Lower leg skin (tissue), 4 donors: Measurements from ENCODE around the gene GRID2. TPM values are rescaled to one million over a fixed set of nuclear protein-coding genes. Genes with fewer than 3 reads are reported as not detected.

Source experiments
- DNase-seq, 2 donors: peaks; one replicate each; pipeline ENCODE4 v3.0.0-alpha.2; 2019; ENCODE audit warnings: low spot score in 2 of 2
- H3K4me3 ChIP-seq: fragments of 200-600 bp; sonication (generic); 2 replicates; pipeline ENCODE4 v1.5.1; 2017; ENCODE audit warnings: mild to moderate bottlenecking, low read depth; ENCODE audit not compliant: poor library complexity, severe bottlenecking
- POLR2A ChIP-seq, 2 donors: fragments of 450-650 bp; IDR thresholded peaks; one replicate each; pipeline ENCODE4 v1.6.1; 2016 to 2017; ENCODE audit warnings: antibody characterized with exemption in 2 of 2, mild to moderate bottlenecking in 1 of 2, moderate library complexity in 1 of 2
- whole genome bisulfite sequencing, 2 donors: methylation state at CpG; one replicate each; pipeline ENCODE4 v1.1.5; 2018; 5-methylcytosine and 5-hydroxymethylcytosine counted together
- intact Hi-C: fragments of 100-400 bp; cut with DNase I; formaldehyde crosslinking; loops from one replicate; pipeline ENCODE4 v1.15.0; 2023; ENCODE audit warnings: low total_unique reads
- total RNA-seq, 4 donors: library from RNA; depleted of rRNA; stranded (reverse); fragments of >200 nt; gene quantifications; one replicate each; pipeline ENCODE4 v1.1.0, GENCODE V29; 2016
- TF ChIP-seq, protein P1 (sequence below), 3 donors: fragments of 450-650 bp; IDR thresholded peaks; one replicate each; pipeline ENCODE4 v1.5.1; 2016; ENCODE audit warnings: antibody characterized with exemption in 3 of 3, mild to moderate bottlenecking in 3 of 3, moderate library complexity in 2 of 3

Gene GRID2
- total RNA-seq, 4 donors from 2014 or later: not detected

GRCh38 chr4:93743635-93744034 lies 1439.9 kb downstream of the GRID2 start:
- no peak for TF ChIP-seq POLR2A (IDR thresholded peaks at IDR 0.05)
- TF ChIP-seq, protein P1, sequence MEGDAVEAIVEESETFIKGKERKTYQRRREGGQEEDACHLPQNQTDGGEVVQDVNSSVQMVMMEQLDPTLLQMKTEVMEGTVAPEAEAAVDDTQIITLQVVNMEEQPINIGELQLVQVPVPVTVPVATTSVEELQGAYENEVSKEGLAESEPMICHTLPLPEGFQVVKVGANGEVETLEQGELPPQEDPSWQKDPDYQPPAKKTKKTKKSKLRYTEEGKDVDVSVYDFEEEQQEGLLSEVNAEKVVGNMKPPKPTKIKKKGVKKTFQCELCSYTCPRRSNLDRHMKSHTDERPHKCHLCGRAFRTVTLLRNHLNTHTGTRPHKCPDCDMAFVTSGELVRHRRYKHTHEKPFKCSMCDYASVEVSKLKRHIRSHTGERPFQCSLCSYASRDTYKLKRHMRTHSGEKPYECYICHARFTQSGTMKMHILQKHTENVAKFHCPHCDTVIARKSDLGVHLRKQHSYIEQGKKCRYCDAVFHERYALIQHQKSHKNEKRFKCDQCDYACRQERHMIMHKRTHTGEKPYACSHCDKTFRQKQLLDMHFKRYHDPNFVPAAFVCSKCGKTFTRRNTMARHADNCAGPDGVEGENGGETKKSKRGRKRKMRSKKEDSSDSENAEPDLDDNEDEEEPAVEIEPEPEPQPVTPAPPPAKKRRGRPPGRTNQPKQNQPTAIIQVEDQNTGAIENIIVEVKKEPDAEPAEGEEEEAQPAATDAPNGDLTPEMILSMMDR (IDR thresholded peaks at IDR 0.05): no peak
- no peak overlapping the region for H3K4me3 ChIP-seq
- WGBS, 2 donors: 78 to 95% methylated on average over 1 of the region's 1 CpG
- no peak for DNase-seq
- intact Hi-C loops: no loop called here

DNA sequence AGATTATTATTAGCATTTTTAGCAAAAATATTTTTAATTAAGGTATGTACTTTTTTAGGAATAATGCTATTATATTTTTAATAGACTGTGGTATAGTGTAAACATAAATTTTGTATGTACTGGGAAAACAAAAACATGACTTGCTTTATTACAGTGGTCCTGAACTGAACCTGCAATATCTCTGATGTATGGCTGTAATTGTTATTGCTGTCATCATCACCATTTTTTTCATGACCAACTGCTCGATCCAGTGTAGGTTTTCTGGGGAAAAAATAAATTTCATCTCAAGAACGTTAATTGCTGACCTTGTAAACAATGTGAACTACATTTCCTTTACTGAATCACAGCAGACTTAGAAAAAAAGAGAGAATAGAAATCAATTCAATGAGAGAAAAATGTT lies 1441.2 kb downstream of the GRID2 start:
- H3K4me3 ChIP-seq: no peak overlapping the region
- DNase-seq: no peak
- 69% methylated on average over 2 of the region's 2 CpGs for WGBS, 2 donors
- intact Hi-C loops: no loop called here
- no peak for TF ChIP-seq POLR2A (IDR thresholded peaks at IDR 0.05)
- TF ChIP-seq, protein P1 (IDR thresholded peaks at IDR 0.05): no peak

DNA sequence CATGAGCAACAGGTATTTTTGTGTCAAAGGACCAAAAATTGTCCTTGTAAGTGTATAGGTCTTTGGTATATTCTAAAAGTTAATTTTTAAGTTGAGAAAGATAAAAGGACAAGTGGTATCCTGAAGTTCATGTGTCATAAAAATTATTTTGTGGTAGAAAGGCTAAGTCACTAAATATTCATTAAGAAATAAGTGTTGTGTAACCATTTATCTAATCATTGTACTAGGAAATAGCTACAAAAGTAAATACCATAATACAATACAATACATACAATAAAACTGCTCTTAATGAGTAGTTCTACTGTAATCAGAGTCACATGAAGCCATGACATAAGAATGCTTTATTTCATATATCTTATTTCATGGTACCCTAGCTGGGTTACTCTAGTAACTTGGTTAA lies 1442.3 kb downstream of the GRID2 start:
- TF ChIP-seq, protein P1 (IDR thresholded peaks at IDR 0.05): no peak
- TF ChIP-seq POLR2A (IDR thresholded peaks at IDR 0.05): no peak
- no peak overlapping the region for H3K4me3 ChIP-seq
- intact Hi-C loops: no loop called here
- no peak for DNase-seq

DNA sequence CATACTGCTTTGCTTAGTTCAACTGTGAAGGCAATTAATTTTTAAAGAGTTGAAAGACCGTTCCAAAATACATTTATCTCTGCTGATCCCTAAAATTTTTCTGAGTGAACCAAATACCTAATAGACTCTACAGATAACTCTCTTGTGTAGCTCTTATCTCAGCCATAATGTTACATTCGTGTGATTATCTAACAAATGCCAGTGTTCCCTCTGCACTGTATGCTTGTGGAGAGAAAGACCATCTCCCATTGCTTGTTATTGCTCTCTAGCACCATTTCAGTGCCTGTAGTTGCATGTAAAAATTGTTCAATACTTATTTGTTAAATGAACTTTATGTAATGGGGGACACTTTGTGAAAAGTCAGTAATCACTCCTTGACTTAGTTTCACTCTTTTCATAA lies 1443.5 kb downstream of the GRID2 start:
- WGBS, 2 donors: 54 to 61% methylated on average over 2 of the region's 2 CpGs
- TF ChIP-seq, protein P1 (IDR thresholded peaks at IDR 0.05): no peak
- no peak for TF ChIP-seq POLR2A (IDR thresholded peaks at IDR 0.05)
- intact Hi-C loops: no loop called here

GRCh38 chr4:93748373-93749291 lies 1444.9 kb downstream of the GRID2 start:
- H3K4me3 ChIP-seq: no peak overlapping the region
- intact Hi-C loops: no loop called here
- DNase-seq: no peak
- TF ChIP-seq, protein P1 (IDR thresholded peaks at IDR 0.05): no peak
- no peak for TF ChIP-seq POLR2A (IDR thresholded peaks at IDR 0.05)
- 29 to 38% methylated on average over 6 of the region's 6 CpGs for WGBS, 2 donors

More for the DNA sequence above, 1443.5 kb downstream of the GRID2 start:
- H3K4me3 ChIP-seq: no peak overlapping the region
- no peak for DNase-seq
